HG02973 (cell line): ENCODE data around the gene PDGFRB.

Source experiments
- ATAC-seq: cut with Tn5 transposase; IDR thresholded peaks from one replicate; pipeline ENCODE4 v1.9.1; 2021; ENCODE audit warnings: moderate library complexity; ENCODE audit not compliant: unreplicated experiment

PDGFRB gene

GRCh38 chr5:150155258-150156026 lies at the start of gene PDGFRB:
PDGFRB (minus strand) TSS chr5:150155845; CDS start chr5:150137047, 18,798 bp downstream.
- ATAC-seq, result no peak

GRCh38 chr5:150204590-150204960 lies 48.9 kb upstream of the PDGFRB start:
- ATAC-seq, result no peak

GRCh38 chr5:150203832-150204589 lies 48.4 kb upstream of the PDGFRB start:
- no peak for ATAC-seq

GRCh38 chr5:150202501-150202900 lies 46.9 kb upstream of the PDGFRB start:
- no peak for ATAC-seq

- no peak for ATAC-seq
These were observed 41.8 kb upstream of the PDGFRB start for GRCh38 chr5:150197476-150197875.

- no peak for ATAC-seq
These were observed 41.3 kb upstream of the PDGFRB start for GRCh38 chr5:150196986-150197385.

GRCh38 chr5:150196514-150196913 lies 40.9 kb upstream of the PDGFRB start:
- ATAC-seq, result no peak

- ATAC-seq, result no peak
These were observed 40.3 kb upstream of the PDGFRB start for GRCh38 chr5:150195736-150196485.

- no peak for ATAC-seq
These were observed 36.8 kb upstream of the PDGFRB start for GRCh38 chr5:150192462-150192861.

GRCh38 chr5:150190987-150191386 lies 35.3 kb upstream of the PDGFRB start:
- ATAC-seq, result no peak

GRCh38 chr5:150190503-150190979 lies 34.9 kb upstream of the PDGFRB start:
- ATAC-seq, result no peak

GRCh38 chr5:150189728-150190502 lies 34.3 kb upstream of the PDGFRB start, which contains the start of gene SLC6A7:
SLC6A7 (plus strand) TSS chr5:150190062; CDS start chr5:150190328, 266 bp downstream.
- ATAC-seq, result no peak

- ATAC-seq, result no peak
These were observed 33.7 kb upstream of the PDGFRB start for GRCh38 chr5:150189326-150189725.

- ATAC-seq, result no peak
These were observed 32.6 kb upstream of the PDGFRB start for GRCh38 chr5:150188146-150188842.

- ATAC-seq, result no peak
These were observed 31.3 kb upstream of the PDGFRB start for GRCh38 chr5:150186897-150187296.

- ATAC-seq, result no peak
These were observed 30.5 kb upstream of the PDGFRB start for GRCh38 chr5:150186137-150186536.

- ATAC-seq, result no peak
These were observed 29.6 kb upstream of the PDGFRB start for GRCh38 chr5:150184990-150185912.

- no peak for ATAC-seq
These were observed 28.4 kb upstream of the PDGFRB start for GRCh38 chr5:150184006-150184405.

- ATAC-seq, result no peak
These were observed 27.8 kb upstream of the PDGFRB start for GRCh38 chr5:150183436-150183835.
